Measurements from ENCODE around the gene PLCB3.
"Not testable (repeated sequence)": the region's sequence is repeated elsewhere in the genome, so short reads cannot be mapped to it uniquely, and the experiment has no call there.

PLCB3 gene

DNA sequence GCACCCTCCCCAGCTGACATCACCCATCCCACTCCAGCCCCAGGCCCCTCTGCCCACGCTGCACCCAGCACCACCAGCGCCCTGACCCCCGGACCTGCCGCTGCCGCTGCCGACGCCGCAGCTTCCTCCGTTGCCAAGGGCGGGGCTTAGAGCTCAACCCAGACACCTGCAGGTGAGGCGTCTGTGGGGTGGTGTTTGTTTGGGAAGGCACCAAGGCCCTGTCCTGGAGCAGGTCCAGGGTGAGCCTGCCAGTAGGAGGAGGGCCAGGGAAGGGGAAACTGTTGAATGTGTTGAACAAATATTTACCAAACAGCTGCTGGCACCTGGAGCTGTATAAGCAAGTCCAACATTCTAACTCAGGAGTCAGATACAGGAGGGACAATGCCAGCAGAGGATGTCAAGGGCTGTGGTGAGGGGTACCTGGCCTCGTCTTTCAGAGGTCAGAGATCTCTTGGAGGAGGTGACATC, 13.8 kb upstream of the PLCB3 start:
- DNase-seq, result no peak

DNA sequence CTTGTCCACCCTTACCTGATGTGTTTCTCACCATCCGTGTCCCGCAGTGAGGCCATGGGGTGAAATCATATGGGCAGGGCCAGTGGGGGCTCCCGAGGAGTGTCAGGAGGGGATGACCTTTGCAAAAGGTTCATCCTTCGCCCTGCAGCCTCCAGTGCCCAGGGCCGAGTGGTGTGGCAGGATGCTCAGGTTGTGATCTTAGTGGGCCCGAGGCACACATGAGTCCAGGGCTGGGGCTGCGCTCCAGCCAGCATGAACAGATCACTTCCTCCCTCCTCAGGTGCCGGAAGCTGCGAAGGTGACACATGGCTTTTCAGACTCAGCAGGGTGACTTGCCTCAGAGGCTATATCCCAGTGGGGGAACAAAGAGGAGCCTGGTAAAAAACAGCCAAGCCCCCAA, 13.3 kb upstream of the PLCB3 start:
- no peak for DNase-seq

DNA sequence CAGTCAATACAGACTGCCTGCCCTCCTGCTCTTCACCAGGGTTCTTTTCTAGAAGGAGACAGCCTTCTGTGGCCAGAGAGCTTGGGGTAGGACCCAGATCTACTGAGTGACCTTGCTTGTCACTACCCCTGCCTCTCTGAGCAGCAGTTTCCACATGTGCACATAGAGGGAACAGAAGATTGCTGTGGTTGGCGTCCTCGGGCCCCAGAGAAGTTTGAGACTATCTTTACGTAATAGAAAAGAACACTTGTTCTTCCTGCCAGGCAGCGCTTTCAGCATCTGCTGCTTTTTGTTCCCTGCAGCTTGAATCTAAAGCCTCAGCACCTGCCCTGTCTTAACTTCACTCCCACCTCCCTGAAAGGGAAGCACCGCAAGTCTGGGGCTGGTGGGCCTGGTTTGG, 12.3 kb upstream of the PLCB3 start:
- peak in 1 of 2 donors; percentile 27 for DNase-seq

DNA sequence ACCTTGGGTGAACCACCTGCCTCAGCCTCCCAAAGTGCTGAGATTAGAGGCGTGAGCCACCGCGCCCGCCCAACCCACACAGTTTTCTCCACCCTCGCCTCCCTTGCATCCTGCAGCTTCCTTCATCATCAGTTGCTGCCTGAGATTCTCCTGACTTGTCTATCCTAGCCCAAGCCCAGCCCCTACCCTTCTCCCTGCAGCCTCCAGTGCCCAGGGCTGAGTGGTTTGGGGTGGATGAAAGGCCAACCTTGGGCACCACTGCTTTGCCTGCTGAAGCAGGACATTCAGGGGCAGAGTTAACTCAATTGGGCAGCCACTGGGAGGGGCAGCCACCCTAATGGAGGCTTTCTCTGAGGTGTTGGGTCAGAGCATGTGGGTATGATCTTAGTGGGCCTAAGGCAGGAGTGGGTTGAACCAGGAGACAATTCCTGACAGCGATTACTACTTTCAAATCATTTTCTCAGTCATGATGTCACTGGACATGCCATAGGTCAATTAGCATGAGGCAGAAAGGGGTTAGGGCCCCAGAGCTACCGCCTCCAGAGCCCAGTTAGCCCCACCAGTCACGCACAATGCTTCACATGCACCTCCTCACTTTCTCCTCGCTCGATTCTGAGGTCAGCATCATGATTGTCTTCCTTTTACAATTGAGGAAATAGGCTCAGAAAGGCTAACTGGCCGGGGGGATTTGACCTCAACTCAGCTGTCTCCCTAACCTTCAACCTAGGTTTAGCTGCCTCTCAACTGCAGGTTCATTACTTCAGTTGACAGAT, 11.5 kb upstream of the PLCB3 start:
- peak; percentile 81 to 95 for DNase-seq

DNA sequence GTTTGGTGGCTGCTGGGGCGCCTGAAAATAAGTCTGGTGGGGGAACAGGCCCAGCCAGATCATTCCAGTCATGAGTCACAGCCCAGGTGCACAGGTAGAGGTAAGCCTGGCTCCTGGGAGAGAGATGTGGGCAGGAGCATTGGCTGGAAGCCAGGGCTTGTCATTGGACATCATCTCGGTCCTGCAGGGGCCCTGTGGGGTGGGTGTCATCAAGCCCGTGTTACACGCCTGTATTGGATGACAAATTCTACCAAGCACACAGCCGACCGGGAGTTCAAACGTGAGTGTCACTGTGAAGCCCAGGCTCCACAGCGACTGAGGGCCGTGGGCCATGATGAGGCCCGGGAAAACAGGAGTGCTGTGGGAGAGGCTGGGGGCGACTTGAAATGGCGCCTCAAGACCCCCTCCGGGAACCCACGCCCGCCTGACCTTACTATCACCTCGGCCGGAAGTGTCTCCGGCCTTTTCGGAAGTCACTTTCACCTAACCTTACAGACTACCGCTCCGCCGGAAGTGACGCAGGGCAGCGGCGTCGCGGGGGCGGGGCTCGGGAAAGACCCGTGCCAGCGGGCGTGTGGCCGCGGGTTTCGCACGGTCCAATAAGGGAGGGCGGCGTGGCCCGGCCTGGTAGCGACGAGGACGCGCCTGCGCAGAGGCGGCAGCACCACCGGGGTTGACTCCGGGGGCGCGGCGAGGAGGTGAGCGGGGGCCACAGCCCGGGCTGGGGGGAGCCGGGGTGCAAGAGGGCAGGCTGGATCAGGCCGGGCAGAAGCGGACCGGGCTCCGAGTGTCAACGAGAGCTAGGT, 10.7 kb upstream of the PLCB3 start, which contains the start of gene FKBP2:
Gene FKBP2 (plus strand): TSS at position 661 of the 806 bp plus-strand sequence. CDS start 1,293 bp downstream, outside the sequence.
- DNase-seq, result peak; percentile 97 to 98

DNA sequence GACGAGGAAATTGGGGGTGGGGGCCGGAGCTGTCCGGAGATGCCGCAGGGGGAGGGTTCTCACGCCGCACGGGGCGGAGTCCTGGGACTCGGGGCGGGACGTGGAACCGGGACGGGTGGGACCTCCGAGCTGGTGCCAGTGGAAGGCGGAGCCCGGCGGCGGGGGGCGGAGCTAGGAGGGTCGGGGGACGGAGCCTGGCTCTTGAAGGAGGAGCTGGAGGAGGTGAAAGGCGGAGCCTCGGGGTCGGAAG, 10.2 kb upstream of the PLCB3 start:
- DNase-seq, result peak; percentile 99 to 100

DNA sequence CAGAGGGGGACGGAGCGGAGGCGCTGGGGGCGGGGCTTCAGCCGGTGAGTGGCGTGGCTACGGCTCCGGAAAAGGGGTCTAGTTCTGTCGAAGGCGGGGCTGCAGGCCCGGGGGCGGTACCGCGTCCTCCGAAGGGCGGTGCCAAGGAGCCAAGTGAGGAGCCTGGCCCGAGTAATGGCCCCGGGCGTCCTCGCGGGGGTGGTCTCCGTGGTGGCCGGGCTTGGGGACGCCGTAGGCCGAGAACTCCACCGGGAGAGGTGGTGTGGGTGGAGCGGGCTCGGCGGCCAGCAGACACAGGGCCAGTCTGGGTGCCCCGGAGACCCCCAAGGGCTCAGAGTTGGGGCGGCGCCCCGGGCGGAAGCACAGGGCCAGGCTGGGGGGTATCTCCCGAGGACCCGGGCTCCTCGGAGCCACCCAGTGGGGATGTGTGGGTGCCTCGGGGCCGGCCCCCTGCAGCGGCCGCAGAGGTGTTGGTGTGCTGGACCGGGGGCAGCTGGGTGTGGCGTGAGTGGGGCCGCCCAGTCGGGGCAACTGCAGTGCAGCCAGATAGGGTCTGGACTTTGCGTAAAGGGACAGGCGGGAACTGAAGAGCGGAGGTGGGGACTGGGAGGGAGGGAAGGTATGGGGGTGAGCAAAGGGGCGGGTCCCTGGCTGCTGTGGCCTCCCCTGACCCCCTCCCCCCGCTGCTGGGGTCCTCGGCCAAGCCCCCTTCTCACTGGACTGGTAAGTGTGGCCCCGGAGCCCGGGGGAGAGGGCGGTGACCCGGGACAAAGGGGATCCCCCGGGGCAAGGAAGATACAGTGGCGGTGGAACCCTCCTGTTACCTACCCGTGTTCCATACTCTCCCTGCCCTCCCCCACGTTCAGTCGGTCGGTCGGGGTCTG, 9.6 kb upstream of the PLCB3 start:
- no peak for DNase-seq

DNA sequence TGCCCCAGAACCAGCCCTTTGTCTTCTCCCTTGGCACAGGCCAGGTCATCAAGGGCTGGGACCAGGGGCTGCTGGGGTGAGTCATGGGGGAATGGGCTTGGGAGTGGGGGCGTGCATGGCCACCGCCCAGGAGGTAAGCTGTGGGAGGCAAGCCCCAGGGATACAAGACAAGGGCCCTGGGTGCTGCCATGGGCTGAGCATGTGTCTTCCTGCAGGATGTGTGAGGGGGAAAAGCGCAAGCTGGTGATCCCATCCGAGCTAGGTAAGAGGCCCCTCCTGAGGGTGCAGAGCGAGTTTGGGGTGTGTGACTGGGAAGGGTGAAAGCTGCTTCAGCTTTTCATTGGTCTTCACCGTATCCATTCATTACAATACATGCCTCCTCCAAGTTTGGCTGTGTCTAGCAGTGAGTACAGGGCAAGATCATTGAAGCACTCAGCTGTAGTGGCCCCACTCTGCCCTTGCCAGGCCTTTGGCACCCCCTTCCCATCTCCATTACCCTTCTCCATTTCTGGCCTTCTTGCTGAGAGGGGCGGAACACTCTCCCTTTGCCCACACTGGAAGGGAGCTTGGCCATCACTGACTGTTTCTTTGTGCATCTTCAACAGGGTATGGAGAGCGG, 8.0 kb upstream of the PLCB3 start:
- no peak for DNase-seq

DNA sequence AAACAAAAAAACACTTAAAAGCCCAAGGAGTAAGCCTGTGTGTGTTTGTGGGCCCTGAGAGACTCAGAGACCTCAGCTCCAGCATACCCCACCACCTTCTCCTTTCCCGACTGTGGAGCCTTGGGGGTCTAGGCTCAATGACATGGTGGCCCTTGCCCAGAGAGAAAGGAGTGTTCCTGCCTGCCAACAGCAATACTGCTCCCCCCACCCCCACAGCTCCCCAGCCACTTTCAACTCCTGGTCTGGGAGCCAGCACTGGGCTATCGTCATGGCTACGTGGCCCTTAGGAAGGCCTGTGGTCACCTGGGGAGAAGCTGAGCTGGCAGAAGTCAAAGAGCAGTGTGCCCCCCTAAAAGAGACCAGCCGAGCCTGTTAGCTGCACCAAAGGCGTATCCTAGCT, 7.2 kb upstream of the PLCB3 start:
- no peak for DNase-seq

DNA sequence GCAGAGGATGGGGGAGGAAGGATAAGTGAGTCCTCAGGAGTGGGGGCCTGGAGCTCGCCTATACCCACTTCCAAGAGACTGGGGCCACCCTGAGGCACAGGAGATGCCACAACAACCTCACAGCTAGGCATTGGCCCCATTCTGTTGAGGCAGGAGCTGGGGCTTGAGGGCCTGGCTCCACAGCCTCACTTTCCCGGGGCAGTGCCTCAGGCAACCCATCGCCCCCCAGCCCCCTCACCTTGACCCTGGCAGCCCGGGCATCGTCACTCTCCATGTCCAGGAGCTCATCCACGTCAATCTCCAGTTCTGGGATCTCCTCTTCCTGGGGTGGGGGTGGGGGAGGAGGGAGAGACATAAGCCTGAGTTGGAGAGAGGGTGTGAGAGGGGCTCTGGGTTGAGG, 6.4 kb upstream of the PLCB3 start:
- DNase-seq, result no peak

DNA sequence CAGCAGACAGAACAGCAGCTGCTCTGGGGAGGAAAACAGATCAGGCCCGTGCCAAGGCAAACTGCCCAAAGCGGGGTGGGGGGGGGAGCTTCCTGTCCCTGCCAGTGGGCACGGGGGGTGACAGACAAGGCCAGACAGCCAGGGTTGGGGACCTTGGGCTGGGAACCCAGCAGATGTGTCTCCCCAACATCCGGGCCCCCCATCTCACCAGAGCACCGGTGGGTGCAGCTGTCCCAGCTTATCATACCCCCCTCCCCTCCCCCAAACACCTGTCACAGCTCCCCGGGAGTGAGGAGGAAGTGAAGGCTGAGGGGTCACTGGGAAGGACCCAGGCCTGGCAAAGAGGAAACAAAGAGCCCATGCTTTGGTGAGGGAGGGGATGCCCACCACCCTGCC, 5.9 kb upstream of the PLCB3 start:
- DNase-seq, result no peak

DNA sequence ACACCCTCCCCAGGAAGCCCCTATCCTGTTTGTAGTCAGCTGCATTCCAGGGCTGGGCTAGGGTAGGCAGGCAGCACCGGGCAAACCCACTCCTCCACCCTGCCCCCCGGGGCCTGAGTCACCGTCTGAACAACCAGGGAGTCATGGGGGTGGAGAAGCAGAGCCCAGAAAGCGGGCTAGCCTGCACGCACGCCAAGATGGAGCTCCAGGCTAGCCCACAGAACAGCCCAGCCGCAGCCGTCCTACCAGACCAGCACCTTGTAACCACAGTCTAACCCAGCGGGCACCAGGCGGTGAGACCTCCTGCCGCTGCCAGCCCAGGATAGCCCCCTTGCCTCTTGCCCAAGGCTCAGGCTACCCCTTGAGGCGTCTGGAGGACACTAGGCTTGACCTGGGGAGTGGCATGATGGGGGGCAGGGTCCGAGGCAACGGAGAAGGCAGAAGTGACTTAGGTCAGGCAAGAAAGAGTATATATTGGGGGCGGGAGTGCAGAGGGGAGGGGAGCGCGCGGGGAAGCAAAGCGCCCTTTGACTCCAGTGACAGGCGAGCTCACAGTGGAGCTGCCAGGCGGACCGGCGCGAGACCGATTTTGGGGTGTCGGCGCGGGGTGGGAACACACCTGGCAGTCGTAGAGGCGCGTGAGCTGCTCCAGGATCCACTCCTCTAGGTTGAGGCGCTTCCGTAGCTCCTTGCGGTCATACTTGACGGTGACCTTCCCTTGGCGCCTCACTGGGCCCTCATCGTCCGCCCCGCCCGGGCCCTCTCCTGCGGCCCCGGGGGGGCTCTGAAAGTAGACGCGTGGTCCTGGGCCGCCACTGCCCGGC, 5.3 kb upstream of the PLCB3 start:
- DNase-seq, result peak; percentile 56 to 70

DNA sequence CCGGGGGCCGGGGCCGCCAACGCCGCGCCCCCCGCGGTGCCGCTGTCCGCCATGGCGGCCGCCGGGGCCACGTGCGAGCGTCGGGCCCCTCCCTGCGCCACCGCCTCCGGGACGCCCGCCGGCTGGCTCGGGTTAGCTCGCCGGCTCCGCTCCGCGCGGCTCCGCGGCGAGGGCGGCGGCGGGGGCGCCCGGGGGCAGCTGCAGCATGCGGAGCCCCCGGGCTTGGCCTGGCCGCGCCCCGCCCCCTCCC, 4.8 kb upstream of the PLCB3 start:
- not testable (repeated sequence) for DNase-seq

DNA sequence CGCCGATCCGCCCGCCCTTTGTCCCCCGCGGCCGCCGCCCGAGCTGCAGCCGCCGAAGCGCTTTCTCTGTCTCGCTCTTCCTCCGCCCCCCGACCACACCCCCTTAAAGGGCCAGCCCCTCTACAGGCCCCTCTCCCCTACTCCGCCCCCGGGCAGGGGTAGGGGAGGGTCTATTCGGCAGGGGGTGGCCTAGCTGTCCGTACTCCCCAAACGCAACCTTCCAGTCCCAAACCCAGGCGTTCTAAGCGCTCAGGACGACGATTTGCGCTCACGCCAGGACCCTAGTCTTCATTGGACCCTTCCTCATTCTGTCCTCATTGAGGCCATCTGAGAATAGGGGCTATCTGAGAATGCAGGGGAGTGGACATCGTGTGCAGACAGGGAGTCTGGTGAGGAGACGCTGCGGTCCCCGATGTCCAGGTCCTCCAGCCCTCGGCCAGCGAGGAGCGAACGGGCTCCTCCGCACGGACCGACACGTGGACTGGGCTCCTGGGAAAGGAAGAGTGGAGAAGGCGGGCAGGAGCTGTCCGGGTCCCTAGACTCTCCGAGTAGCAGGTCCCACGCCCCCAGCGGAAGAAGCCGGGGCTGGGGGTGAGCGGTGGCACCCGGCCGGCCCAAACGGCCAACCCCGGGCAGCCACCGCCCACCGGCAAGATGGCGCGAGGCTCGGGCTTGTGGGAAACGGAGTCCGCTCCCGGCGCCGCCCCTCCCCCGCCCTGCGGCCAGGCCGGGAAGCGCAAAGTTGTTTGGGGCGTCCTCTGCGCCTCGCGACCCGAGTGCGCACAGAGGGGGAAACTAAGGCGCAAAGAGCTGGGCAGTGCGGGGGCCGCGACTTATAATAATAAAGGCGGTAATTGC, 4.2 kb upstream of the PLCB3 start, which contains the start of gene PPP1R14B:
Gene PPP1R14B (minus strand): TSS at position 73 of the 858 bp plus-strand sequence. CDS start 270 bp downstream, outside the sequence.
- peak; percentile 78 to 79 for DNase-seq

DNA sequence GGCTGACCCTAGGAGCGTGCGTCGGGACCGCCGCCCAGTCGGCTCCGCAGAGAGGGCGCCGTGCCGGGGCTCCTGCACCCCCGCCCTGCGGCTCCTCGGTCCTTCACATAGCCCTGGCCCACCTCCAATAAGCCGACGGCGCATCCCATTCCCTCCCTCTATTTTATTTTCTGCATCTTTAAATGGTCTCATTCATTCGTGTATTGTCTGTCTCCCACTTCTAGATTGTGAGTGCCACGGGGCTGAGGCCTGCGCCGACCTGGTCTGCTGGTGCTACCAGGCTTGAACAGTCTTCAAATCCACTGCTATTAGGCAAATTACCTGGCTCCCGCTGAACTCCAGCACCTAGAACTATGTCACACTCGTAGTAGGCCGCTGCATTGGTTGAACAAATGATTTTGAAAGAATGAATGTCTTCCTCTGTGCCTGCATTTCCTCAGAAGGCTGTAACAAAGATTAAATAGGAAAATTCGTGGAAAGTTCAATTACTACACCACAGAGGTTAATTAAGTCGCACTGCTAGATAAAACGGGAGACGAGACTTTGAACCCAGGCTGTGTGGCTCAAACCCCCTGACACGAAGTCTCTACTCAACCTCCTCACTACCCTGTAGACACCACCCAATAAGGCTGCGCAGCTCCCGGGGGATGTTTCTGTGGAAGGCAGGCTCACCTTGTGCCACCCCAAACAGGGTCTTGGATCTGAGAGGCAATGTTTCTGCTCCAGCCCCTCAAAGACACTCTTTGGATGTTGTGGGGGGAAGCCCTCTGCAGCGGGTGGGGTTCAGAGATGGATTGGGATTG, 3.4 kb upstream of the PLCB3 start:
- DNase-seq, result no peak

DNA sequence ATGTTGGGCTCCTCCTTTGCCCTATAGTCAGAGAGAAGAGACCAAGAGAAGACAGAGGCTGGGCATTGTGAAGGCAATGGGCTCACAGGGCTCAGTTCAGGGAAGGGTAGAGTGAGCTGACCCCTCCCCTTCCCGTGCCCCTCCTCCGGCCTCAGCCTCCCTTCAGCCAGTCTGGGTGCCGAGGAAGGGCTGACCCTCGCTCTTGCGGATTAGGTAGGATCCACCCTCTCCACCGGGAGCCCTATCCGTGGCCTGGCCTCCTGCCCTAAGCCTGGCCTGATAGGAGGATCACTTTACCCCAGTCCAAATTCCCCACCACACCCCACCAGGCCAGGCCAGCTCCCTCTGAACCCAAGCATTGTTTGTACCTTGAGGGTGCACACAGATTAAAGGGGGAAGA, 2.8 kb upstream of the PLCB3 start:
- no peak for DNase-seq

DNA sequence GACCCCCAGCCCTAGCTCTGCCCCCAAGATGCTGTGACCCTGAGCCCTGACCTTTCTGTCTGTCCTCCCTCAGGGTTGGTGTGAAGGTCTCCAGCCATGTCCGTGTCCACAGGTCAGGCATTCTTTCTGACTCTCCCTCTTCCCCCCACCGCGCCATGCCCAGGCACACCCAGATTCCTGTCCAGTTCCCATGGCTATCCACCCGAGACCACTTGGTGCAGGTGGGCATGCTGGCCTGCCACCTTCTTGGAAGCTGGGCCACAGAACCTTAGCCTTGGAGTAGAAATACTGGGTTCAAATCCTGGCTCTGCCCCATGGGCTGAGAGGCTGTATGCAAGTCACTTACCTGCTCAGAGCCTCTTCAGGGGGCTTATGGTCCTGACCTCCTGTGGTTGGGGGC, 2.3 kb upstream of the PLCB3 start:
- DNase-seq, result no peak

DNA sequence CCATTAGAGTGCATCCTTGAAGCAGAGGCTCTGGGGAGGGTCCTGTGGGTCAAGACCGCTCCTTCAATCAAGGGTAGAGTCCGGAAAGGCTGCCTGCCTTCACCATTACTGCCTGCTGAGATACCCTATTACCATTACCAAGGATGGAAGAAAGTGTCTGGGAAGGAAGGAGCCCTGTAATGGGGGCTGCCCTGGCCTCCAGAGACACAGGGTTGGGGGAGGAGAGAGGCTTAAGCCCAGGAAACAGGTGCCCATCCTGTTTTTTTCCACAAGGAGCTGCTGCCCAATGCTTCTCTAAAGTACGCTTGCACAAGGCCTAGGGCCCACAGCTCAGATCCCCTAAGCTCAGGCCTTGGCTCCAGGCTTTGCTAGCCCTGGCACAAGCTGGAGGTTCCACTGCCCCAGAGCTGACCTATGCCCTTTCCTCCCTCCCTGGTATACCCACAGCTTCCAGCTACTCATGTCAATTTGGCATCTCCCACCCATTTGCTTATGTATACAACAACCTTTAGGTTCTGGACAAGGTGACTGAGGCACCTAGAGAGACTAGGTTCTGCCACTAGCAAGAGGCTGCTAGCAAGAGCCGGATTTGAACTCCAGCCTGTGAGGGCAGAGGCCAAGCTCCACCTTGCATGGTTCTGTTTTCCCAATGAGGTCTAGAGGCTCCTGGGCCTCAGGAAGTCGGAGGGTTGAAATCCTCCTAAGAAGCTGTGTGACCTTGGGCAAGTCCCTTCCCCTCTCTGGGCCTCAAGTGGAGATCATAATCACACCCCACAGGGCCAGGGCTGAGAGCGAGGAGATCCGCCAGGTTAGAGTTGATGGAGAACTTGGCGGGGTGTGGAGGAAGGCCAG, 1.5 kb upstream of the PLCB3 start:
- DNase-seq, result no peak

DNA sequence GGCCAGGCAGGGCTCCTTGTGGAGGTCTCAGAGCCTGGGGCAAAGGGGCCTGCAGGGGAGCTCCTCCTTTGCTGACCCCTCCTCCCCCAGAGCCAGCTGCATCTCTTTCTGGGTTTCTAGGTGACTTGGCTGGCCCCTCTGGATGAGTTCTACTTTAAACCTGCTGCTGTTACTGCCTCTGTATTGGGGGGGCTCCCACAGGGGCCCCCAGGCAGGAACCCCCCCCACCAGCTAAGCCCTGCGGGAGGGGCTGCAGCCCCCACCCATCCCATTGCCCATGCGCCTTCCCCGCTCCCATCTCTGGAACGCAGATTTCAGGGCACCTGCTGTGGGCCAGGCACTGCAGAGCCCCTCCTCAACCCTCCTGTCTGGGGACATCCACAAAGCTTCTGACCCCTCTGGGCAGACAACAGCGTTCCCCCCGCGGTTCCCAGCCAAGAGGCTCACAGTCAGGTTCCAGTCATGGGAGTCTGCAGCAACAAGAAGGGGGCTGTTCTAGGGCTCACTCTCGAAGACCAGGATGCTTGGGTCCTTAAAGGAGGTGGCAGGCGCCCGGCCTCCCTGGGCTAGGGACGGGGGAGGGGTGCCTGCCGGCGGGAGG, 815 bp upstream of the PLCB3 start:
- DNase-seq, result no peak

Data from inflammatory macrophage treated with lipopolysaccharide for 1 hour (primary cell).